CD14-positive monocyte (primary cell): ENCODE measurements around the gene SAG. TPM values are rescaled to one million over a fixed set of nuclear protein-coding genes. Genes with fewer than 3 reads are reported as not detected.

Experiments used
- DNase-seq, 3 donors: peaks; one replicate each; pipeline ENCODE4 v3.0.0-alpha.2; 2011 to 2022
- H2AFZ ChIP-seq: 2 replicates; pipeline ENCODE4 v1.6.0; 2012; ENCODE audit warnings: mild to moderate bottlenecking, low read depth, low read length, inconsistent platforms; ENCODE audit not compliant: insufficient read depth, poor library complexity, severe bottlenecking
- H3K27ac ChIP-seq, 2 donors: 1 replicate in 1 of 2; 2 replicates in 1 of 2; pipeline ENCODE4 v1.5.1; 2012 to 2013; ENCODE audit warnings: low read length in 2 of 2, control low read depth in 1 of 2, inconsistent platforms in 1 of 2, low read depth in 1 of 2, mild to moderate bottlenecking in 1 of 2
- H3K27me3 ChIP-seq, 2 donors: one replicate each; pipeline versions ENCODE4 v1.6.0 to v1.6.1; 2011 to 2013; ENCODE audit warnings: low read length in 2 of 2; ENCODE audit not compliant: control insufficient read depth in 2 of 2, insufficient read depth in 2 of 2
- H3K36me3 ChIP-seq, 2 donors: replicated peaks in 1 of 2; 1 replicate in 1 of 2; 2 replicates in 1 of 2; pipeline versions ENCODE4 v1.5.1 to v1.6.1; 2012 to 2013; ENCODE audit warnings: low read length in 2 of 2, control low read depth in 1 of 2, inconsistent platforms in 1 of 2, mild to moderate bottlenecking in 1 of 2; ENCODE audit not compliant: insufficient read depth in 2 of 2, control insufficient read depth in 1 of 2
- H3K4me1 ChIP-seq, 2 donors: 1 replicate in 1 of 2; 2 replicates in 1 of 2; pipeline versions ENCODE4 v1.5.1 to v1.6.1; 2012 to 2013; ENCODE audit warnings: low read length in 2 of 2, control low read depth in 1 of 2, inconsistent platforms in 1 of 2, mild to moderate bottlenecking in 1 of 2, moderate library complexity in 1 of 2; ENCODE audit not compliant: insufficient read depth in 2 of 2, control insufficient read depth in 1 of 2
- H3K4me2 ChIP-seq: replicated peaks from 2 replicates; pipeline ENCODE3; 2012; ENCODE audit warnings: low read length, moderate library complexity, mild to moderate bottlenecking; ENCODE audit not compliant: poor library complexity, severe bottlenecking; ENCODE audit errors: extremely low read depth
- H3K4me3 ChIP-seq, 3 experiments: fragments of 200-600 bp in 1 of 3; sonication (generic) in 1 of 3; replicated peaks in 1 of 3; 1 replicate in 2 of 3; 2 replicates in 1 of 3; pipeline ENCODE4 v1.5.1; 2011 to 2013; ENCODE audit warnings: low read length in 3 of 3, mild to moderate bottlenecking in 3 of 3, control low read depth in 2 of 3, low read depth in 2 of 3, inconsistent platforms in 1 of 3, moderate library complexity in 1 of 3
- H3K79me2 ChIP-seq: 2 replicates; pipeline ENCODE4 v1.6.0; 2012; ENCODE audit warnings: mild to moderate bottlenecking, control low read depth, inconsistent platforms, low read length, moderate library complexity; ENCODE audit not compliant: insufficient read depth
- H3K9ac ChIP-seq: 2 replicates; pipeline ENCODE4 v1.6.0; 2017; ENCODE audit warnings: low read length, mild to moderate bottlenecking; ENCODE audit not compliant: insufficient read depth, poor library complexity, severe bottlenecking
- H3K9me3 ChIP-seq, 2 donors: replicated peaks in 1 of 2; 1 replicate in 1 of 2; 2 replicates in 1 of 2; pipeline versions ENCODE4 v1.5.1 to v1.6.1; 2012 to 2013; ENCODE audit warnings: low read length in 2 of 2, control low read depth in 1 of 2; ENCODE audit not compliant: control insufficient read depth in 1 of 2, insufficient read depth in 1 of 2
- H4K20me1 ChIP-seq: 2 replicates; pipeline ENCODE4 v1.6.0; 2012; ENCODE audit warnings: mild to moderate bottlenecking, low read length, control low read depth, moderate library complexity; ENCODE audit not compliant: insufficient read depth
- H3K27ac Mint-ChIP-seq, 7 donors: one replicate each; pipeline ENCODE4 v1.8.0; 2020; ENCODE audit warnings: mild to moderate bottlenecking in 7 of 7, mixed read lengths in 7 of 7, moderate library complexity in 6 of 7, inconsistent platforms in 2 of 7
- H3K27me3 Mint-ChIP-seq, 3 donors: one replicate each; pipeline ENCODE4 v1.8.0; 2021 to 2022; ENCODE audit warnings: low read depth in 3 of 3, mild to moderate bottlenecking in 3 of 3, mixed read lengths in 3 of 3, moderate library complexity in 3 of 3, inconsistent platforms in 1 of 3
- H3K36me3 Mint-ChIP-seq, 2 donors: one replicate each; pipeline ENCODE4 v1.8.0; 2020; ENCODE audit warnings: mixed read lengths in 2 of 2, inconsistent platforms in 1 of 2, mild to moderate bottlenecking in 1 of 2
- H3K4me1 Mint-ChIP-seq: one replicate; pipeline ENCODE4 v1.8.0; 2020; ENCODE audit warnings: mild to moderate bottlenecking, mixed read lengths
- H3K4me3 Mint-ChIP-seq, 2 donors: one replicate each; pipeline ENCODE4 v1.8.0; 2020; ENCODE audit warnings: mild to moderate bottlenecking in 2 of 2, mixed read lengths in 2 of 2, moderate library complexity in 1 of 2
- H3K9me3 Mint-ChIP-seq, 7 donors: one replicate each; pipeline ENCODE4 v1.8.0; 2020 to 2022; ENCODE audit warnings: mixed read lengths in 7 of 7, mild to moderate bottlenecking in 6 of 7, moderate library complexity in 6 of 7, inconsistent platforms in 2 of 7
- CTCF ChIP-seq: fragments of 200-600 bp; IDR thresholded peaks from one replicate; pipeline ENCODE4 v1.8.0; 2022; ENCODE audit warnings: antibody characterized with exemption, mild to moderate bottlenecking
- WGBS: methylation state at CpG from one replicate; pipeline ENCODE4 v1.1.5; 2013; ENCODE audit warnings: missing lambda C conversion rate; ENCODE audit not compliant: insufficient coverage; 5-methylcytosine and 5-hydroxymethylcytosine counted together
- intact Hi-C, 2 donors: fragments of 100-400 bp; cut with micrococcal nuclease; formaldehyde crosslinking; loops; one replicate each; pipeline versions ENCODE4 v1.15.0 to v1.15.1; 2023
- polyA plus RNA-seq, 3 donors: library from polyadenylated mRNA; depleted of rRNA in 1 of 3; unstranded in 2 of 3; stranded (reverse) in 1 of 3; fragments of 300-500 nt in 2 of 3; fragments of >200 nt in 1 of 3; fragmentation: Illumina TruSeq in 2 of 3; gene quantifications; 1 replicate in 2 of 3; 2 replicates in 1 of 3; pipeline ENCODE4 v1.2.3, GENCODE V29; 2012 to 2021

The SAG gene
- polyA plus RNA-seq, 3 donors: 0.04 to 0.87 TPM; not detected in 1

- H3K79me2 ChIP-seq: peaks cover 100% of the 10 kb centered on the region
- no peak overlapping the region for H3K4me3 Mint-ChIP-seq
- no peaks in the 10 kb centered on the region for H3K27me3 ChIP-seq
- H3K4me2 ChIP-seq: no peak overlapping the region
- H3K9me3 ChIP-seq: no peaks in the 10 kb centered on the region
- H3K27ac Mint-ChIP-seq: peak overlapping the region in 3 of 7 donors; percentile 1 to 73 (median 67)
- peaks cover 0 to 2% of the 10 kb centered on the region in 2 donors for H3K4me1 ChIP-seq
- H3K36me3 ChIP-seq: peaks cover 34 to 76% of the 10 kb centered on the region in 2 donors
- peaks cover 98% of the 10 kb centered on the region for H4K20me1 ChIP-seq
- peaks cover 56 to 79% of the 10 kb centered on the region in 2 donors for H3K36me3 Mint-ChIP-seq
- H3K27me3 Mint-ChIP-seq: peaks cover 0 to 2% (median 0%) of the 10 kb centered on the region in 3 donors
- no peak overlapping the region for H2AFZ ChIP-seq
- no peaks in the 10 kb centered on the region for H3K9me3 Mint-ChIP-seq
- TF ChIP-seq CTCF: no peak
- no peak overlapping the region for H3K4me3 ChIP-seq
- H3K9ac ChIP-seq: no peak overlapping the region
- WGBS: 82% methylated on average over 4 of the region's 10 CpGs
- H3K27ac ChIP-seq: peak overlapping the region in 1 of 2 donors; percentile 52
- peaks cover 20% of the 10 kb centered on the region for H3K4me1 Mint-ChIP-seq
- intact Hi-C loops: no loop called here
- DNase-seq: no peak
These were observed 68.1 kb downstream of the SAG start for GRCh38 chr2:233375490-233376314.

- H3K4me1 Mint-ChIP-seq: peaks cover 28% of the 10 kb centered on the region
- Histone ChIP-seq H3K4me3 (no peak overlapping the region), H3K27me3 (no peaks in the 10 kb centered on the region), H3K9ac (peak overlapping the region; percentile 4), H3K79me2 (peaks cover 100% of the 10 kb centered on the region), H3K27ac (peak overlapping the region in 1 of 2 donors; percentile 48), H3K4me1 (peaks cover 3 to 5% of the 10 kb centered on the region in 2 donors), H3K36me3 (peaks cover 26 to 50% of the 10 kb centered on the region in 2 donors), H3K4me2 (no peak overlapping the region), H3K9me3 (no peaks in the 10 kb centered on the region), H4K20me1 (peaks cover 100% of the 10 kb centered on the region), H2AFZ (no peak overlapping the region)
- peaks cover 54 to 68% of the 10 kb centered on the region in 2 donors for H3K36me3 Mint-ChIP-seq
- TF ChIP-seq CTCF: no peak
- peaks cover 0 to 2% (median 0%) of the 10 kb centered on the region in 3 donors for H3K27me3 Mint-ChIP-seq
- intact Hi-C loops: no loop called here
- H3K9me3 Mint-ChIP-seq: no peaks in the 10 kb centered on the region
- WGBS: 90% methylated on average over 6 of the region's 6 CpGs
- no peak for DNase-seq
- no peak overlapping the region for H3K4me3 Mint-ChIP-seq
- H3K27ac Mint-ChIP-seq: peak overlapping the region in 3 of 7 donors; percentile 71 to 83 (median 76)
These were observed 71.4 kb downstream of the SAG start for GRCh38 chr2:233379034-233379433.
